Adipose tissue (tissue), 3 donors: Measurements from ENCODE around the gene DYNC1I1. TPM values are rescaled to one million over a fixed set of nuclear protein-coding genes. Genes with fewer than 3 reads are reported as not detected.

ENCODE experiments used
- H3K27ac ChIP-seq: one replicate; pipeline ENCODE4 v1.5.1; 2013; ENCODE audit warnings: low read depth, low read length
- WGBS, 3 donors: extraction: QIAGEN DNeasy Blood & Tissue Kit; methylation state at CpG; one replicate each; pipeline ENCODE4 v1.1.7; 2013; 5-methylcytosine and 5-hydroxymethylcytosine counted together
- polyA plus RNA-seq, 3 donors: library from polyadenylated mRNA; stranded (reverse); fragments of 200-250 nt; gene quantifications; one replicate each; pipeline ENCODE4 v1.2.3, GENCODE V29; 2013
- donor health status: healthy with polysubstance abuse.
- donor health status: Bipolar disorder and iron deficiency.
- donor health status: healthy.

Gene DYNC1I1
- 1 to 10 TPM in 2 of 3 donors, under 1 TPM in 1; 0.58 to 4.8 (median 1.3) TPM for polyA plus RNA-seq

DNA sequence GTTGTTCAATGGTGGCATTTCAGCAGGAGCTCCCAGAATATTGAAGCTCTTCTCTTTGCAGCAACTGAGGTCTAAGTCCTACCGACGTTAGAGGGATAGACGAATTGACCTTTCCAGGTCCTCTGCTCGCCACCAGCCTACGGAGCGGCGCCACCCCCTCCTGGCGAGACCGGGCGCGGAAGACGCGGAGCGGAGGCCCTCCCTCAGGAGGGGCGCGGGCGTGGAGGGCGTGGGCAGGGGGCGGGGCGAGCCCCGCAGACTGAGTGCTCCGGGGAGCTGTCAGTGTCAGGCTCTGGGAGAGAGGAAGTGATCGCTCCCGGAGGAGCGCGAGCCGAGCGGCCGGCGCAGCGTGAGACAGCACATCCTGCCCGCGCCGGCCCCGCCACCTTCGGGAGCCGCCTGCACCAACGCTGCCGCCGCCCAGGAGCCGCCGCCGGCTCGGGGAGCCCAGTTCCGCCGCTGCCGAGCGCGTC lies at the start of gene DYNC1I1:
TSS of gene DYNC1I1 (plus strand) at position 257 of the 473 bp plus-strand sequence. CDS start 32,176 bp downstream, outside the sequence.
- WGBS, 3 donors: 0 to 1% (median 1%) methylated on average over 31 to 49 of the region's 49 CpGs
- H3K27ac ChIP-seq: no peak within 1 kb of the TSS

DNA sequence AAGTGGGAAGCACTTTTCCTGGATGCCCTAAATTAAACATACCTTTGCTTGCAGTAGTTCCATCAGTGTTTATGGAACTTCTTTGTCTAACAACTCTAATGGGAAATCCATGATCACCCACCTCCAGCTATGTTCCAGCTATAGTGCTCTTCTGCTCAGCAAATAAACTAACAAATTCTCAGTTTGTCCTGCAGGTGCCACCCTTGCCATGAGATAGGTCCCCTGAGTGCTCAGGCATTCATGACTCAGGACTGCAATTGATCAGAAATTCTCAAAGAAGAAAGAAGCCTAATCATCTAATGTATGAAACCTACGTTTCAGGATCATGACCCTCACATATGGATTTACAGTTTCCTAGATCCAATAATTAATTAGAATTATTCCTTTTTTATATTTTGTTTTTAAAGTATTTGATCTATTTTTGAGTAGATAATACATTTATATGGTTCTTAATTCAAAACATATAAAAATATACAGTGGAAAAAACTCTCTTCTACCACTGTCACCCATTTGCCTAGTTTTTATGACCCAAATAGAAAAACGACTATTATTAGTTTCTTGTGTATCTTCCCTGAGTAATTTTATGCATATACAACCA lies 48.7 kb upstream of the DYNC1I1 start:
- WGBS, 3 donors: 8 to 23% (median 13%) methylated on average over 2 of the region's 2 CpGs
- H3K27ac ChIP-seq: no peak overlapping the region

DNA sequence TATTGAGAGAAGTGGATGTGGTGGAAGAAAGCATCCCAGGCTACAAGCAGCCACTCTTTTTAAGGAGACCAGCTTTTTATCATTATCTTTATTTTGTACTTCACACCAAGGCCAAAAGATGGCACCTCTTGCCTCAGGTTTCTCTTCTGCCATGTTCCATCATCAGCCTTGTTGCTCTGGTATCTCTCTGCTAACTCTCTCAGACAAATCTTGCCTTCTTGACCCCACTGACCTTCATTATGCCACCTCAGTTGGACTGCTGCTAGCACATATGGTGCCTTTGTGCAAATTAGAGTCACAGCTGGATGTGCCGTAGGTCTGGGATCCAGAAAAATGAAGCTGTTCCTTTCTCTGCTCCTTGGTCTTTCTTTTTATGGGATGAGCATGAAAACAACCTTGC lies 47.1 kb upstream of the DYNC1I1 start:
- no peak overlapping the region for H3K27ac ChIP-seq
- 83 to 93% (median 83%) methylated on average over 1 of the region's 1 CpG for WGBS, 3 donors

DNA sequence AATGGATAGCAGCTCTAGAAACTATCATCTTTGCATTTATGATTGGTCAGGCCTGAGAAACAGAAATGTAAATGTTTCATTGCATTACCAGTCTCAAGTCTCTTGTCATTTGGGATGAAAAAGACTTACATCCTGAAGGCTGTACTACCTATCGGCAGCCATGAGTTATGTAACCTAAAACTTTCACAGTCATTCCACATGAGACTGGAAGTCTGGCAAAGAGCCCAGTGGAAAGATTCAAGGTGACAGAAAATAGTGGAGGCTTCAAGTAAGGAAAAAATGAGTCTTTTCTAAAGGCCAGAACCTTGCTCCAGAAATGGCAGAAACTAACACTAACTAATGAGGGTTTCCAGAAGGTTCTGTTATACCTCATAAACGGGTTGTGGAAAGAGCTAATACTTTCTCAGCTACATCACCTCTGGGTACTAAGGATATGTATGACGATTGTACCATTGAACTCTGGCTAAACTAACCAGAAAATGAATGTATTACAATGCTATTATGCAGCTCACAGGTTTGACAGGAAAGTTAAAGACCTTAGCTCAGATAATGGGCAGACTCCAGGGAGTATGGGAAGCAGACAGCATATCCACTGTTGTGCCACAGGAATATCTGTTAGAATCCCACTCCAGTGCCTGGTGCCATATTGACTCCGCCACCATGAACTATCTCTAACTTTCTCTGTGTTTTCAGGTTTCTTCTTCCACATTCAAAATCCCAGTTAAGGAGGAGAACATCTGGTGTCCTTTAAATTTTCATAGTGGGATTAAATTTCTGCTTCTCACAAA lies 41.7 kb upstream of the DYNC1I1 start:
- 65 to 69% (median 66%) methylated on average over 4 of the region's 4 CpGs for WGBS, 3 donors

DNA sequence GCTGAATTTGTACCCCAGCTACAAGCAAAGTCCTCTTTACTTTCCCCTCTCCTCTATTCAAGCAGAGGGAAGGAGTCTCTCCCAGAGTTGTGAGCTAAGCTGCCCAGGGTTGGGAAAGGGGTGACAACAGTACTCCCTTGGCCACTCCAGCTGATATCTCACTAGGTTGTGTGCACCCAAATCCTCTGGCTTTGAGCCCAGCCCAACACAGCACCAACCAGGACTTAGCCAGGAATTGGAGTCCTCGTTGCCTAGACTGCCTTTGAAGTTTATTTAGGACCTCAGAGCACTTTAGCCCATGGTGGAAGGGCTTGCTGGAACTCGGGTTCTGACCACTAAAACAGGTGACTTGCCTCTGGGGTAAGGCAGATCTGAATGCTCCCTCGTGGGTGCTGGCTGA lies 35.7 kb upstream of the DYNC1I1 start:
- no peak overlapping the region for H3K27ac ChIP-seq
- 50 to 60% (median 56%) methylated on average over 3 of the region's 3 CpGs for WGBS, 3 donors

More for the DNA sequence above, 41.7 kb upstream of the DYNC1I1 start:
- H3K27ac ChIP-seq: no peak overlapping the region

DNA sequence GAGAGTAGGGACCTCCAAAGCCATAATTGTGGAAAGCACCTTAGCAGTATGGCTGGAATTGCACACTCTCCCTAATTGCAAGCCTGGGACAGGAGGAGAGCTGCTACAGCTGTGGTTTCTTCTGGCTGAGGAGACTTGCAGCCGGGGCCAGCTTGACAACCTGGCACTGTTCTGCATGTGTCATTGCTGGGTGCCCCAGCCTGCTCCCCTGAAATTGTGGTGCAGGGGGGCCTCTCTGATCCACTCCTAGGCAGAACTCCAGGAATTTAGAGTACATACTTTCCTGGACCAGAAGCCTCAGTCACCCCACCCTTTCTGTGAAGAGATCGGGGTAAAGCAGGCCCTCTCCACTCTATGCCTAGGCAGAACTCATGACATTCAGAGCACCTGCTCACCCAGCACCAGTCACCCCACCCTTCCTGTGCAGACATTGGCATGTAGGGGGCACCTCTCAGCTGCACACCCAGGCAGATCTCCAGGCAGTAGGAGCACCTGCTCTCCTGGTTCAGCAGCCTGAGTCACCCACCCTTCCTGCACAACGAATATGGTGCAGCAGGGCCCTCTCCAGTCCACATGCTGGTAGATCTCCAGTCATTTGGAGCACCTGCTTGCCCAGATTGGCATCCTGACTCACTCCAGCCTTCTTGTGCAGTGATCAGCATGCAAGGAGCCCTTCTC lies 34.4 kb upstream of the DYNC1I1 start:
- no peak overlapping the region for H3K27ac ChIP-seq
- 75 to 85% (median 78%) methylated on average over 3 of the region's 3 CpGs for WGBS, 3 donors

DNA sequence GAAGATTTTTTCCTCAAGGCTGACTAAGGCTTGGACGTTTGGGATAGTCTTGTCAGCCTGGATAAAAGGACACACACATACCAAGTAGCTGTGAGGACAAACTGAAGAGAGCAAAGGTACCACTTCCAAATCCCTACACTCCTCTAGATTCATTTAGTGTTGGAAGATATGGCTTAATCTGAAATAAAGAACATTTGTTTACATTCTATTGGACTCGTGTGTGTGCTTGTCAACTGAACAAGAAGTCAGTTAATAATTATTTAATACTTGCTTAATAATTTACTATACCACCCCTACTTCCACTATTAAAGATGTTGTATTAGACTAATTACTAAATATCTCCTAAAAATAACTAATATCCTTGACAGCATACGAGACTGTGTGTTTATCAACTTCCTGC lies 23.3 kb upstream of the DYNC1I1 start:
- WGBS, 3 donors: 15 to 67% (median 44%) methylated on average over 3 of the region's 3 CpGs
- H3K27ac ChIP-seq: no peak overlapping the region

DNA sequence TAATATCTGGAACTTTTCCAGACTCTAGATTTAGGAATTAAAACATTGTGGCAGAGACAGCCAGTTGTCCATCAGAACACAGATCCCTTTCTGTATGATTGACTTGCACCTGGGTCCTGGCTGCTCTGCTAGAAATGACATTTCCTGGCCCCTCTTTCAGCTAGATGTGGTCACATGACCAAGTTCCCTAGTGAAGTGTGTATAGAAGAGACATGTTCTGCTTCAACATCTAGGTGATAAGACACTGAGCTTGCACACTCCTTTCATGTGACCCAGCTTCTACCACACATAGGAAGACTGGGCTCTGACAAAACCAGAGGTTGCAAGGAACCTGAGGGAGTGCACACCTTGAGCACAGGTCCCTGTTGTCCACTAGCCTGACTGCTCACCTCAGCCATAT lies 22.8 kb upstream of the DYNC1I1 start:
- no peak overlapping the region for H3K27ac ChIP-seq

DNA sequence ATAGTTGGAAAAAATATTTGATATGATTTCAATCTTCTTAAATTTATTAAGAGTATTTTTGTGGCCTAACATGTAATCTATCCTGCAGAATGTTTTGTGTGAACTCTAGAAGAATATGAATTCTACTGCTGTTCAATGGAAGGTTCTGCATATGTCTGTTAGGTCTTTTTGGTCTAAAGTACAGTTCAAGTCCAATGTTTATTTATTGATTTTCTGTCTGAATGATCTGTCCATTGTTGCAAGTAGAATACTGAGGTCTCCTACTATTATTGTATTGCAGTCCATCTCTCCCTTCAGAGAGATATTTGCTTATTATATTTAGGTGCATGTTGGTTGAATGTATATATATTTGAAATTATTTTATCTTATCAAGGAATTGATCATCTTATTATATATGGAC lies 18.9 kb upstream of the DYNC1I1 start:
- no peak overlapping the region for H3K27ac ChIP-seq

DNA sequence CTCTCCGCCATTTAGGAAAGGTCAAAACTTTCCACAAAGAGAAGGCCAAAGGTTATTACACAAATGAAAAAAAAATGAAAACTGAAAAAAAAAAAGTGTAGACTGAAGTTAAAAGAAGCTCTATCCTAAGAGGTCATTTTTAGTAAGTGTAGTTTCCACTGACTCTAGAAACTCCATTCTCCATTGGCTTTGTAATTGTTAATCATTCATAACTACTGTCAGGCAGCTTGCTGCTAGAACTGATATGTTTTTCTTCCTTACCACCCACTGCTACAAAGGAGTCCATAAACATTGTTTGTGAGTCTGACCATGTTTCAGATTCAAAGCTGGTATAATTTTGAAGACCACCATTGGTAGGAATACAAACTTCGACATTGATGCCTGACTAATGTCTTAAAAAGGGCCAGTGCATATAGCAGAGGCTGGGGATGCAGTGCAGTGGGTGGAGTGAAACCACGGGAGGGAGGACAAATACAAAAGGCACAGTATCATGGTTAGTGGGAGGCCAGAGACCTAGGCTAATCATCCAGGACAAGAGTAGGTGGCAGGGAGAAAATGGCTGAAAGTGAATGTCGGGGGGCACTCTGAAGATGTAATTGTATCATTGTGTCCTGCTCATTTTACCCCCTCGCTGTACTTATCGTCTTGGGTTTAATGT lies 16.9 kb upstream of the DYNC1I1 start:
- 85 to 89% (median 88%) methylated on average over 6 of the region's 6 CpGs for WGBS, 3 donors
- H3K27ac ChIP-seq: no peak overlapping the region

DNA sequence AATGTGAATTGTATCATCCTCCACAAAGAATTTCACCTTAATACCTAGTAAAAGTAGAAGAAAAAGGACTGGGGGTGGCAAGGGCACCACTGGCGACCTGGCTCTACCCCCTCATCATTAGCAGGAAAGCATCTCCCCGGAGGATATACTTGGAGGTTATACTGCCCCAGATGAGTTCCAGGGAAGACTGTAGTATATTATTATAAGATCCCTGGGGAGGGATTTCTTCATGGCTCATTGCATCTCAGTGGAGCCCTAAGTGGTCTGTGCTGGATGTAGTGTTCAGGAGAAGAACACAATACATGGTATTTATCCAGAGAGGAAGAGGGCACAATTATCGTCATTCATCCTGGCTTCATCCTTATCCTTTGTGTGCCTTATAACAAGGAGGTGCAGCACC lies 14.2 kb upstream of the DYNC1I1 start:
- 65 to 82% (median 75%) methylated on average over 3 of the region's 3 CpGs for WGBS, 3 donors
- no peak overlapping the region for H3K27ac ChIP-seq

DNA sequence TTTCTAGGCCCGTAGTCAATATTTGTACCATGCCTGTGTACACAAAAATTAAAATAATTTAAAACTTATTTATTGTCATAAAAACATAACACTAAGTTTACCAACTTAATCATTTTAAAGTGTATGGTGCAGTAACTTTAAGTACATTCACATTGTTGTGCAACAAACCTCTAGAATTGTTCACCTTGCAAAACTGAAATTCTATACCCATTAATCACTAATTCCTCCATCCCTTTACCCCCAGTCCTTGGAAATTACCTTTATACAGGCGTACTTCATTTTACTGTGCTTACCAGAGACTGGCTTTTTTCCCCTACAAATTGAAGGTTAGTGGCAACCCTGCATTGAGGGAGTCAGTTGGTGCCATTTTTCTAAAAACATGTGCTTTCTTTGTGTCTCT lies 6.3 kb upstream of the DYNC1I1 start:
- 82 to 88% (median 88%) methylated on average over 2 of the region's 2 CpGs for WGBS, 3 donors
- no peak overlapping the region for H3K27ac ChIP-seq

DNA sequence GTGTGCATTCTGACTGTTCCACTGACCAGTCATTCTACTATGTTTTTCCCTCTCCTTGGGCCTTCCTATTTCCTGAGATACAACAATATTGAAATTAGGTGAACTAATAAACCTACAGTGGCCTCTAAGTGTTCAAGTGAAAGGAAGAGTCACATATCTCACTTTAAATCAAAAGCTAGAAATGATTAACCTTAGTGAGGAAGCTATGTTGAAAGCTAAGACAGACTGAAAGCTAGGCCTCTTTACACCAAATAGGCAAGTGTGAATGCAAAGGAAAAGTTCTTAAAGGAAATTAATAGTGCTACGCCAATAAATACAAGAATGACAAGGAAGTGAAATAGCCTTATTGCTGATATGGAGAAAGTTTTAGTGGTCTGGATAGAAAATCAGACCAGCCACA lies 5.7 kb upstream of the DYNC1I1 start:
- WGBS, 3 donors: 89 to 94% (median 92%) methylated on average over 1 of the region's 1 CpG
- no peak overlapping the region for H3K27ac ChIP-seq

DNA sequence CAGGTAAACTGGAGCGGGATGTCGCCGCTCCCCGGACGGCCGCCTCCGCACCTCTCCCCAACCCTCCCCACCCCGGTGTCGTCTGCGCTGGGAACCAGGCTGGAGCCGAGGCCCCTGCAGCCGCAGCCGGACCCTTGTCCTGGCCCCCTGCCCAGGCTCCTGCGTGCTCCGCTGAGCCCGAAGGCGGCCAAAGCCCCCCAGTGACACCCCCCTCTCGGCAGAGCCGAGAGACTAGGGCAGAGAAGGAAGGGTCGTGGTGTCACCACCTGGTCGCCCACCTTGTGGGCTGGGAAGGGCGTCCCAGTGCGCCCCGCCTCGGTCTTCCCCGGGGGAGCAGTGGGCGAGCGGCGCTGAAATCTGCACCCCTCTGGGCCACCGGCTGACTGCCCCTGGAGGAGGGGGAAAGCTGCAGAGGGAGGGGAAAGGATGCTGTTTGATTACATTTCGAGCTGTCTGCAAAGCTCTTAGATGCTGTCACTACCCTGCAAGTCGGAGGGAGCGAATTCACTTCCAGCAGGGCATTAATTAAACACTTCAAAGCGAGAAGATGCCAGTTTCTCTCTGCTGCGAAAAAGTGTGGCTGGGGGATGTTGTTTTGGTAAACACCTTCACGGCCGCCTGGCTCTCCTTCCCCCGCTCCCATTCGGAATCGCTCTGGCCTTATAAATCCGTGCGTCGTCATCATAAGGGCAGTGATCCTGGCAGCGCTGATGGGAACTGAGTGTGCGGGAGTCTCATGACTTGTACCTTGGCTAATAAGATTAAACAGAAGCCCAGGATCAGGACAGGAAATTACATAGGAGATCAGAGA lies 622 bp downstream of the DYNC1I1 start:
- 6 to 13% (median 7%) methylated on average over 39 to 45 of the region's 45 CpGs for WGBS, 3 donors
- no peak overlapping the region for H3K27ac ChIP-seq

DNA sequence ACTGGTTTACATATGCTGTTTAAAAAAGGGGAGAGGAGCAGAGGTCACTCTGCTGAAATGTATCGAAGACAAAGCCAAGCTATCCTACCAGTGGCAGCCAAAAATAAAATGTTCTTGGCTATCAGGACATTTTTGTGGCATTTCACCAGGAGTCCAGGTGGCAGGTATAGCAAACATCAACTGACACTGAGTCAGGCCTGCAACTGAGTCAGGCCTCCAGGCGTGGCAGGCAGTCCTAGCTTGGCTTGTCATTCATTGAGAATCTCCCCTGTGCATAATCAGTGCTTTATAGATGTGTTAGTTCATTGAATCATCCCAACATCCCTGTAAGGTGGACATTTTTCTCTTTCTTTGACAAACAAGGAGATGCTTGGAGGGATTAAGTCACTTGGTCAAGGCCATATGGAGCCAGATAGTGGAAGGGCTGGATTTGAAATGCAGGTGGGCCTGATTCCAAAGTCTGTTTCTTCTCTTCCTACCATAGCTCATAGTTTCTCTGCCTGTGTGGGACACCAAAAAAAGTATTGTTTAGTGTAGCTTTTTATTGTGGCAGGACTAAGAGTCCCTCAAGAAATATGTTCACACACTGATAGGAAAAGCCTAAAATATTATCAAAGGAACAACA lies 4.3 kb downstream of the DYNC1I1 start:
- H3K27ac ChIP-seq: no peak overlapping the region
- 87 to 95% (median 89%) methylated on average over 2 of the region's 2 CpGs for WGBS, 3 donors

DNA sequence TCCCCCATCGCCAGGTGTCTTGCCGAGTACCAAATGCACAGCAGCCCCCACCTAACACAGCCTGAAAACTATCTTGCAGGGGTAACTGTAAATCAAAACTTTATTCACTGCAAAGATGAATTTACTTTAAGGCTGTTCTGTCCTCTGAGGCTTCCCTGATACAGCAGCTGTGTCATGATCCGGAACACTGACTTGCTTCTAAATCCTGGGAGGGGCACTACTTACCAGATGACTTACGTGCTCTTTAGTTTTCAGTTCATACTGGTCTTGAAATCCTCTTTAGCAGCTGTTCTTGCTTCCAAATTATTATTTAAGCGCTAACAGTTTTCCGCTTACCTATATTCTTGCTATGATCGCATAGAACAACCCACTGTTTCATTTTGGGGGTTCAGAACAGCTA lies 4.9 kb downstream of the DYNC1I1 start:
- no peak overlapping the region for H3K27ac ChIP-seq
- WGBS, 3 donors: 84 to 89% (median 87%) methylated on average over 7 of the region's 7 CpGs

DNA sequence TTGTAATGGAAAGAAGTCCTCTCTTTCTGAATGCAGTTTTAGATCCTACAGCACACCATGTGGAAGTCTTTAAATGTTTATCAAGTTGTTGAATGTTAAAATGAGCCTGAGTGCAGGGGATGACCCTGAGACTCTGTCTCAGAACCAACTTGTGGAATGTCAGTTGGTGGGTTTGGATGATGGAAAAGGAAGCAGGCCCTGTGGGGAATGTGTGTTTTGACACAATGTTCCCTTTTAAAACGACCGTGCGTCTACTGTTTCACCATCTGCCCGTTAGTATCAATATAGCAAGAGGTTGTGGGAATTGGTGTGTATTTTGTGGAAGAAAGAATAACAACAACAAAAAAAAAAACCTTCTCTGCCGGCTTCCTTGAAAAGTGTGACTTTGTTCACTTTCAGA lies 8.3 kb downstream of the DYNC1I1 start:
- WGBS, 3 donors: 51 to 78% (median 56%) methylated on average over 5 of the region's 5 CpGs
- H3K27ac ChIP-seq: no peak overlapping the region
